CD8-positive, alpha-beta memory T cell (primary cell): ENCODE measurements around the gene BANP. TPM values are rescaled to one million over a fixed set of nuclear protein-coding genes. Genes with fewer than 3 reads are reported as not detected.
"Not testable (repeated sequence)": the region's sequence is repeated elsewhere in the genome, so short reads cannot be mapped to it uniquely, and the experiment has no call there.

ENCODE experiments used
- CTCF ChIA-PET: fragments of 350-600 bp; sonication (Branson Sonifier 250); formaldehyde crosslinking; loops from one replicate; lab custom pipeline; 2021; ENCODE audit warnings: antibody characterized with exemption; lab: Charles Lee
- POLR2A ChIA-PET: fragments of 350-600 bp; sonication (Branson Sonifier 250); formaldehyde crosslinking; loops from one replicate; lab custom pipeline; 2021; ENCODE audit warnings: antibody characterized with exemption; lab: Charles Lee
- DNase-seq, 5 donors: peaks; one replicate each; pipeline versions ENCODE4 v3.0.0 to v3.0.0-alpha.2; 2020 to 2022; ENCODE audit warnings: mixed read lengths in 1 of 5
- H3K27ac ChIP-seq: one replicate; pipeline ENCODE4 v1.7.0; 2013; ENCODE audit warnings: low read depth, mild to moderate bottlenecking, low read length, moderate library complexity
- H3K27me3 ChIP-seq: 2 replicates; pipeline ENCODE4 v1.7.0; 2013; ENCODE audit warnings: low read length, mild to moderate bottlenecking; ENCODE audit not compliant: insufficient read depth, poor library complexity, severe bottlenecking
- H3K36me3 ChIP-seq: 2 replicates; pipeline ENCODE4 v1.7.0; 2013; ENCODE audit warnings: mild to moderate bottlenecking, low read length, moderate library complexity; ENCODE audit not compliant: insufficient read depth
- H3K4me1 ChIP-seq: 2 replicates; pipeline ENCODE4 v1.7.0; 2013; ENCODE audit warnings: mild to moderate bottlenecking, low read length, moderate library complexity; ENCODE audit not compliant: insufficient read depth
- H3K4me3 ChIP-seq: 2 replicates; pipeline ENCODE4 v1.7.0; 2013; ENCODE audit warnings: mild to moderate bottlenecking, low read length
- H3K9me3 ChIP-seq: 2 replicates; pipeline ENCODE4 v1.7.0; 2013; ENCODE audit warnings: mild to moderate bottlenecking, low read length
- H3K27ac Mint-ChIP-seq, 8 donors: one replicate each; pipeline ENCODE4 v1.8.0; 2020 to 2021; ENCODE audit warnings: mixed read lengths in 8 of 8, mild to moderate bottlenecking in 6 of 8, inconsistent platforms in 3 of 8, moderate library complexity in 3 of 8
- H3K27me3 Mint-ChIP-seq, 2 donors: one replicate each; pipeline ENCODE4 v1.8.0; 2020 to 2021; ENCODE audit warnings: mixed read lengths in 2 of 2, mild to moderate bottlenecking in 1 of 2, moderate library complexity in 1 of 2
- H3K36me3 Mint-ChIP-seq, 3 donors: one replicate each; pipeline ENCODE4 v1.8.0; 2020 to 2021; ENCODE audit warnings: mixed read lengths in 3 of 3, inconsistent platforms in 1 of 3, mild to moderate bottlenecking in 1 of 3
- H3K4me1 Mint-ChIP-seq, 3 donors: one replicate each; pipeline ENCODE4 v1.8.0; 2020 to 2021; ENCODE audit warnings: mixed read lengths in 3 of 3, inconsistent platforms in 1 of 3, mild to moderate bottlenecking in 1 of 3
- H3K4me3 Mint-ChIP-seq, 7 donors: one replicate each; pipeline ENCODE4 v1.8.0; 2020 to 2021; ENCODE audit warnings: mixed read lengths in 7 of 7, mild to moderate bottlenecking in 6 of 7, moderate library complexity in 4 of 7, inconsistent platforms in 2 of 7
- H3K9me3 Mint-ChIP-seq, 5 donors: one replicate each; pipeline ENCODE4 v1.8.0; 2020 to 2022; ENCODE audit warnings: mixed read lengths in 5 of 5, mild to moderate bottlenecking in 3 of 5, moderate library complexity in 2 of 5, inconsistent platforms in 1 of 5
- polyA plus RNA-seq: library from polyadenylated mRNA; unstranded; fragments of 300-500 nt; fragmentation: Illumina TruSeq; gene quantifications from one replicate; pipeline ENCODE4 v1.2.3, GENCODE V29; 2021
- total RNA-seq, 2 experiments: library from RNA; stranded (reverse); gene quantifications; one replicate each; pipeline ENCODE4 v1.2.3, GENCODE V29; 2021

BANP gene
- total and polyA plus RNA-seq, 3 experiments from 2014 or later, result 28.5 to 32.5 (median 29.5) TPM

- Histone ChIP-seq H3K27ac (no peak overlapping the region), H3K9me3 (no peaks in the 10 kb centered on the region), H3K4me1 (no peaks in the 10 kb centered on the region), H3K4me3 (no peak overlapping the region), H3K27me3 (no peaks in the 10 kb centered on the region), H3K36me3 (no peaks in the 10 kb centered on the region)
- Mint-ChIP-seq H3K36me3 (peaks cover 0 to 27% (median 3%) of the 10 kb centered on the region in 3 donors), H3K4me3 (no peak overlapping the region), H3K9me3 (no peaks in the 10 kb centered on the region), H3K27me3 (peaks cover 0 to under 1% of the 10 kb centered on the region in 2 donors), H3K27ac (no peak overlapping the region), H3K4me1 (no peaks in the 10 kb centered on the region)
- ChIA-PET POLR2A (no interaction called here), CTCF (no interaction called here)
- DNase-seq, result no peak
Observed at GRCh38 chr16:88084881-88085280, 133.6 kb downstream of the BANP start.

- Mint-ChIP-seq H3K4me3 (no peak overlapping the region), H3K27me3 (peaks cover 0 to 2% of the 10 kb centered on the region in 2 donors), H3K9me3 (no peaks in the 10 kb centered on the region), H3K4me1 (no peaks in the 10 kb centered on the region), H3K27ac (no peak overlapping the region), H3K36me3 (peaks cover 0 to 17% (median 0%) of the 10 kb centered on the region in 3 donors)
- ChIA-PET CTCF (no interaction called here), POLR2A (no interaction called here)
- no peak overlapping the region for H3K27ac ChIP-seq
- no peaks in the 10 kb centered on the region for H3K27me3 ChIP-seq
- H3K36me3 ChIP-seq, result no peaks in the 10 kb centered on the region
- peak in 1 of 5 donors; percentile 19 for DNase-seq
- no peaks in the 10 kb centered on the region for H3K9me3 ChIP-seq
- no peak overlapping the region for H3K4me3 ChIP-seq
- H3K4me1 ChIP-seq, result no peaks in the 10 kb centered on the region
Observed at GRCh38 chr16:88086571-88087516, 135.6 kb downstream of the BANP start.

- peak in 1 of 5 donors; percentile 45 for DNase-seq
- no peak overlapping the region for H3K27ac Mint-ChIP-seq
- POLR2A ChIA-PET, result no interaction called here
- H3K4me1 ChIP-seq, result no peaks in the 10 kb centered on the region
- peaks cover 0 to 11% (median 0%) of the 10 kb centered on the region in 3 donors for H3K36me3 Mint-ChIP-seq
- no peak overlapping the region for H3K4me3 ChIP-seq
- CTCF ChIA-PET, result no interaction called here
- no peaks in the 10 kb centered on the region for H3K9me3 ChIP-seq
- peaks cover 0 to 2% of the 10 kb centered on the region in 2 donors for H3K27me3 Mint-ChIP-seq
- no peaks in the 10 kb centered on the region for H3K4me1 Mint-ChIP-seq
- no peaks in the 10 kb centered on the region for H3K9me3 Mint-ChIP-seq
- H3K36me3 ChIP-seq, result no peaks in the 10 kb centered on the region
- no peak overlapping the region for H3K27ac ChIP-seq
- no peaks in the 10 kb centered on the region for H3K27me3 ChIP-seq
- H3K4me3 Mint-ChIP-seq, result no peak overlapping the region
Observed at GRCh38 chr16:88087517-88087877, 136.3 kb downstream of the BANP start.

GRCh38 chr16:88088161-88088581 lies 136.9 kb downstream of the BANP start:
- H3K27me3 Mint-ChIP-seq, result peaks cover 0 to 2% of the 10 kb centered on the region in 2 donors
- peak in 1 of 5 donors; percentile 37 for DNase-seq
- no peaks in the 10 kb centered on the region for H3K36me3 ChIP-seq
- H3K4me1 ChIP-seq, result no peaks in the 10 kb centered on the region
- no peaks in the 10 kb centered on the region for H3K4me1 Mint-ChIP-seq
- no peak overlapping the region for H3K27ac ChIP-seq
- ChIA-PET POLR2A (no interaction called here), CTCF (no interaction called here)
- H3K4me3 Mint-ChIP-seq, result no peak overlapping the region
- H3K27me3 ChIP-seq, result no peaks in the 10 kb centered on the region
- H3K4me3 ChIP-seq, result no peak overlapping the region
- H3K27ac Mint-ChIP-seq, result no peak overlapping the region
- no peaks in the 10 kb centered on the region for H3K9me3 Mint-ChIP-seq
- H3K9me3 ChIP-seq, result no peaks in the 10 kb centered on the region
- peaks cover 0 to 5% (median 0%) of the 10 kb centered on the region in 3 donors for H3K36me3 Mint-ChIP-seq

GRCh38 chr16:88088611-88089010 lies 137.4 kb downstream of the BANP start:
- H3K9me3 ChIP-seq, H3K27ac ChIP-seq, POLR2A ChIA-PET, H3K4me3 Mint-ChIP-seq, CTCF ChIA-PET, H3K27me3 ChIP-seq, H3K36me3 ChIP-seq, H3K36me3 Mint-ChIP-seq, H3K4me3 ChIP-seq, H3K4me1 Mint-ChIP-seq, DNase-seq, H3K27me3 Mint-ChIP-seq, H3K9me3 Mint-ChIP-seq, H3K4me1 ChIP-seq: not testable (repeated sequence)
- peak overlapping the region in 1 of 8 donors; percentile 33 for H3K27ac Mint-ChIP-seq

GRCh38 chr16:88089071-88089470 lies 137.8 kb downstream of the BANP start:
- CTCF ChIA-PET, POLR2A ChIA-PET, H3K4me3 ChIP-seq, H3K9me3 ChIP-seq, H3K36me3 ChIP-seq, H3K4me3 Mint-ChIP-seq, H3K36me3 Mint-ChIP-seq, H3K27me3 ChIP-seq, H3K9me3 Mint-ChIP-seq, H3K4me1 ChIP-seq, H3K27ac Mint-ChIP-seq, H3K4me1 Mint-ChIP-seq, H3K27ac ChIP-seq, H3K27me3 Mint-ChIP-seq: not testable (repeated sequence)
- peak in 1 of 5 donors; percentile 20 for DNase-seq

GRCh38 chr16:88089632-88090376 lies 138.6 kb downstream of the BANP start:
- H3K27ac Mint-ChIP-seq, result peak overlapping the region in 1 of 8 donors; percentile 50
- CTCF ChIA-PET, POLR2A ChIA-PET, H3K4me1 Mint-ChIP-seq, H3K36me3 Mint-ChIP-seq, H3K27ac ChIP-seq, H3K27me3 Mint-ChIP-seq, H3K4me1 ChIP-seq, H3K4me3 Mint-ChIP-seq, H3K9me3 Mint-ChIP-seq, H3K27me3 ChIP-seq, H3K36me3 ChIP-seq, H3K4me3 ChIP-seq, H3K9me3 ChIP-seq: not testable (repeated sequence)
- peak in 1 of 5 donors; percentile 40 for DNase-seq
